ENCODE results near the gene FBXO41.

The FBXO41 gene

GRCh38 chr2:73284296-73285158 lies at the start of gene FBXO41:
Gene FBXO41 (minus strand): TSS chr2:73284478. CDS start chr2:73269630, 14,848 bp downstream.
- Histone ChIP-seq H3K4me3 (ENCODE audit: low read length) (peak within 1 kb of the TSS; percentile 95), H3K9me3 (ENCODE audit: control insufficient read depth, insufficient read depth, low read length) (no peaks in the 10 kb centered on the region), H3K79me2 (ENCODE audit: control insufficient read depth, low read length) (peaks cover 47% of the 10 kb centered on the region), H3K27me3 (ENCODE audit: control insufficient read depth, low read length) (no peaks in the 10 kb centered on the region), H3K4me1 (ENCODE audit: control insufficient read depth, low read length) (peaks cover 37% of the 10 kb centered on the region), H4K20me1 (ENCODE audit: control insufficient read depth, insufficient read depth, low read depth, low read length) (peaks cover 19% of the 10 kb centered on the region), H3K36me3 (ENCODE audit: control insufficient read depth, low read length) (peaks cover 45% of the 10 kb centered on the region), H3K27ac (ENCODE audit: low read depth, low read length) (peak within 1 kb of the TSS; percentile 93), H3F3A (ENCODE audit: control insufficient read depth, insufficient read depth) (peaks cover 4% of the 10 kb centered on the region; the same call in 1 of the 2 replicates), H3K4me2 (ENCODE audit: low read length) (peak within 1 kb of the TSS; percentile 99), H3K9me2 (replicated peaks; ENCODE audit: control insufficient read depth, low read length) (no peaks in the 10 kb centered on the region)
- TF ChIP-seq CTCF (IDR thresholded peaks at IDR 0.05; ENCODE audit: low read depth, low read length, poor library complexity, severe bottlenecking) (peak; percentile 20), EZH2phosphoT487 (IDR thresholded peaks at IDR 0.05; ENCODE audit: borderline replicate concordance, low read length) (no peak)

- no peak overlapping the region for H3K27ac ChIP-seq (ENCODE audit: low read depth, low read length)
- no peak overlapping the region for H3K4me3 ChIP-seq (ENCODE audit: low read length)
These were observed 49.8 kb upstream of the FBXO41 start for GRCh38 chr2:73334045-73334444.

GRCh38 chr2:73333564-73333963 lies 49.3 kb upstream of the FBXO41 start:
- no peak for TF ChIP-seq EZH2phosphoT487 (IDR thresholded peaks at IDR 0.05; ENCODE audit: borderline replicate concordance, low read length)
- no peak for TF ChIP-seq CTCF (IDR thresholded peaks at IDR 0.05; ENCODE audit: low read depth, low read length, poor library complexity, severe bottlenecking)
- no peaks in the 10 kb centered on the region for H3K79me2 ChIP-seq (ENCODE audit: control insufficient read depth, low read length)

More at GRCh38 chr2:73334045-73334444, 49.8 kb upstream of the FBXO41 start:
- no peak for TF ChIP-seq EZH2phosphoT487 (IDR thresholded peaks at IDR 0.05; ENCODE audit: borderline replicate concordance, low read length)
- TF ChIP-seq CTCF (IDR thresholded peaks at IDR 0.05; ENCODE audit: low read depth, low read length, poor library complexity, severe bottlenecking): no peak
- Histone ChIP-seq H3K9me3 (ENCODE audit: control insufficient read depth, insufficient read depth, low read length) (no peaks in the 10 kb centered on the region), H3K79me2 (ENCODE audit: control insufficient read depth, low read length) (no peaks in the 10 kb centered on the region), H3K9me2 (replicated peaks; ENCODE audit: control insufficient read depth, low read length) (no peaks in the 10 kb centered on the region), H3F3A (ENCODE audit: control insufficient read depth, insufficient read depth) (no peaks in the 10 kb centered on the region), H3K36me3 (ENCODE audit: control insufficient read depth, low read length) (no peaks in the 10 kb centered on the region), H3K27me3 (ENCODE audit: control insufficient read depth, low read length) (no peaks in the 10 kb centered on the region; the same call in 1 of the 2 replicates), H3K4me2 (ENCODE audit: low read length) (no peak overlapping the region), H4K20me1 (ENCODE audit: control insufficient read depth, insufficient read depth, low read depth, low read length) (no peaks in the 10 kb centered on the region), H3K4me1 (ENCODE audit: control insufficient read depth, low read length) (peaks cover 13% of the 10 kb centered on the region)

More at GRCh38 chr2:73333564-73333963, 49.3 kb upstream of the FBXO41 start:
- H3K27me3 ChIP-seq (ENCODE audit: control insufficient read depth, low read length): peaks cover 2% of the 10 kb centered on the region; the same call in 1 of the 2 replicates
- no peak overlapping the region for H3K4me2 ChIP-seq (ENCODE audit: low read length)
- H3F3A ChIP-seq (ENCODE audit: control insufficient read depth, insufficient read depth): no peaks in the 10 kb centered on the region
- no peaks in the 10 kb centered on the region for H3K36me3 ChIP-seq (ENCODE audit: control insufficient read depth, low read length)
- H4K20me1 ChIP-seq (ENCODE audit: control insufficient read depth, insufficient read depth, low read depth, low read length): no peaks in the 10 kb centered on the region
- H3K27ac ChIP-seq (ENCODE audit: low read depth, low read length): no peak overlapping the region
- no peak overlapping the region for H3K4me3 ChIP-seq (ENCODE audit: low read length)
- no peaks in the 10 kb centered on the region for H3K9me2 ChIP-seq (replicated peaks; ENCODE audit: control insufficient read depth, low read length)
- peaks cover 13% of the 10 kb centered on the region for H3K4me1 ChIP-seq (ENCODE audit: control insufficient read depth, low read length)
- H3K9me3 ChIP-seq (ENCODE audit: control insufficient read depth, insufficient read depth, low read length): no peaks in the 10 kb centered on the region
